HG03108 (cell line): ENCODE results near the gene LGR4.
A peak's percentile ranks its signal among the peaks of the same experiment; 100 is the strongest.
"Not testable (repeated sequence)": the region's sequence is repeated elsewhere in the genome, so short reads cannot be mapped to it uniquely, and the experiment has no call there.

Experiments used
- ATAC-seq: cut with Tn5 transposase; IDR thresholded peaks from one replicate; pipeline ENCODE4 v1.9.1; 2021; ENCODE audit warnings: moderate library complexity; ENCODE audit not compliant: unreplicated experiment

The LGR4 gene, protein sequence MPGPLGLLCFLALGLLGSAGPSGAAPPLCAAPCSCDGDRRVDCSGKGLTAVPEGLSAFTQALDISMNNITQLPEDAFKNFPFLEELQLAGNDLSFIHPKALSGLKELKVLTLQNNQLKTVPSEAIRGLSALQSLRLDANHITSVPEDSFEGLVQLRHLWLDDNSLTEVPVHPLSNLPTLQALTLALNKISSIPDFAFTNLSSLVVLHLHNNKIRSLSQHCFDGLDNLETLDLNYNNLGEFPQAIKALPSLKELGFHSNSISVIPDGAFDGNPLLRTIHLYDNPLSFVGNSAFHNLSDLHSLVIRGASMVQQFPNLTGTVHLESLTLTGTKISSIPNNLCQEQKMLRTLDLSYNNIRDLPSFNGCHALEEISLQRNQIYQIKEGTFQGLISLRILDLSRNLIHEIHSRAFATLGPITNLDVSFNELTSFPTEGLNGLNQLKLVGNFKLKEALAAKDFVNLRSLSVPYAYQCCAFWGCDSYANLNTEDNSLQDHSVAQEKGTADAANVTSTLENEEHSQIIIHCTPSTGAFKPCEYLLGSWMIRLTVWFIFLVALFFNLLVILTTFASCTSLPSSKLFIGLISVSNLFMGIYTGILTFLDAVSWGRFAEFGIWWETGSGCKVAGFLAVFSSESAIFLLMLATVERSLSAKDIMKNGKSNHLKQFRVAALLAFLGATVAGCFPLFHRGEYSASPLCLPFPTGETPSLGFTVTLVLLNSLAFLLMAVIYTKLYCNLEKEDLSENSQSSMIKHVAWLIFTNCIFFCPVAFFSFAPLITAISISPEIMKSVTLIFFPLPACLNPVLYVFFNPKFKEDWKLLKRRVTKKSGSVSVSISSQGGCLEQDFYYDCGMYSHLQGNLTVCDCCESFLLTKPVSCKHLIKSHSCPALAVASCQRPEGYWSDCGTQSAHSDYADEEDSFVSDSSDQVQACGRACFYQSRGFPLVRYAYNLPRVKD

DNA sequence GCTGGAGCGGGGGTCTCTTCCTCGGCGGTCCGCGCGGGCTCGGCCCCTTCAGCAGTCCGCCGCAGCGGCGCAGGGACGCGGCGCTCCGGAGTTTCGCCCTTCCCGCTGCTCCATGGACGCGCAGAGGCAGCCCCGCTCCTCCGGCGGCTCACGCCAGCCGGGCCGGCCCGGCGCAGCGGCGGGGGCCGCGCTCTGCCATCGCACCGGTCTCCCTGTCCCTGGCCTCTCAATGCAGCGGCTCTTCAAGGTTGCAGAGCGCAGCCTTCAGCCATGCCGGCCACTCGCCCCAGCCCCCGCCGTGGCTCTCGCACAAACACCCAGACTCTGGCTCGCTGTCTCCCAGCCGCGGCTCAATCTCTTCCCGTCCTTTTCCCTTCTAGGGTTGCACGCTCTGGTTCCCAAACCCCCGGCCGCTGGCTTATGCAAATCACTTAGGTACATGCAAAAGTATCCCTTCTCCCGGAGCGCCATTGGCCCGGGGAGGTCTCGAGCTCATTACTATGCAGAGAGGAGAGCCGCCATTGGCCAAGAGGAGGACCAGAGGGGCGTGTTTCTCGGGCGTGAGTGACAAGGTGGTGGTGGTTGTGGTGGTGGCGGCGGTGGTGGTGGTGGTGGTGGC lies at the start of gene LGR4:
LGR4 (minus strand) TSS at position 393 of the 619 bp plus-strand sequence. CDS start 488 bp downstream, outside the sequence.
- ATAC-seq = peak; percentile 61

GRCh38 chr11:27520226-27520625 lies 47.6 kb upstream of the LGR4 start:
- no peak for ATAC-seq

DNA sequence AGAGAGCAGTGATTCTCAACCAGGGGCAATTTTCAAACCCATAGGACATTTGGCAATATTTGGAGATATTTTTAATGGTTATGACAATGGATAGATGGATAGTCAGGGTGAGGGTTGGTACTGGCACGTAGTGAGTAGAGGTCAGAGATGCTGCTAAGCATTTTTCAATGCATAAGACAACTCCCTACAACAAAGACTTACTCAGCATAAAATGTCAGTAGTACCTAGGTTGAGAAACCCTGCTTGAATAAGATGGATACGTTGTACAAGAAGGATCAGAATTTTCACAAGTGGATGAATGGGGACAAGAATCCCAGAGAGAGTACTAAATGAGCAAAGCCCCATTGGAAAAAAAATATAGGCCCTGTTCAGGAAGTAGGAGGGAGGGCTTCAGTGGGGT lies 45.9 kb upstream of the LGR4 start:
- ATAC-seq = no peak

GRCh38 chr11:27517490-27517889 lies 44.9 kb upstream of the LGR4 start:
- ATAC-seq = not testable (repeated sequence)

GRCh38 chr11:27514558-27514957 lies 42.0 kb upstream of the LGR4 start:
- no peak for ATAC-seq

DNA sequence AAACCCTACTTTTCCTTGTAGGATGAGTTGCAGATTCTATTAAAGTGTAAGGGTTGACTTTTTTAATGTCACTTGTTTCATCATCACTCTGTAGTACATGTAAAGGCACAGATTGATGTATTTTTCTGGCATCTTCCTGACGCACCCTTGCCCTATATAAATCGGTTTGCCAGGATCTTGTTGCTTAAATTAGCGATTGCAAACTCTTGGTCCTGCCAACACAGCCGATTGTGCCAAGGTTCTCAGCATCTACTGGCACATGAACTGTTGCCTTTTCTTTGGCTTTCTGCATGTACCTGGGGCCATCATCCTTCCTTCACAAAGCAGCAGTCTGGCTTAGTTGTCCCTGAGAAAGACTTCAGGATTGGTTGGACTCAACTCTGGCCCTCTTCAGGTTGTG lies 41.5 kb upstream of the LGR4 start:
- ATAC-seq = no peak

DNA sequence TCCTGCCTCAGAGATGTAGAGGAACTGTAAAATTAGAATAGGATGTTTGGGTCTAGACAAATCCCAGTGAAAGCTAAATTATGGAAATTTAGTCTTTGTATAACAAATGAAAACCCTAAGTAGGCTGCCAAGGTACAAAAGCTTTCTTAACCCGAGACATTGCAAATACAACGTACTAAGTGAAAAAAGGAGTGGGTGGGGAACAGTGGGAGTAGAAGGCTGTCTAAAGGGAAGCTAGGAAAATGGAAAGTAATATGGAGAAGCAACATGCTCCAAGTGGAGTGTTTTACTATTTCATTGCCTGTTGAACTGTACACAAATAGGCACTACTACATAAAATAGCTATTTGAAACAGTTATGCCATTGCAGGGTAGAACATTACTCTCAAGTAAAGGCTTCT lies 40.8 kb upstream of the LGR4 start:
- no peak for ATAC-seq

GRCh38 chr11:27512238-27512637 lies 39.6 kb upstream of the LGR4 start:
- ATAC-seq = no peak

DNA sequence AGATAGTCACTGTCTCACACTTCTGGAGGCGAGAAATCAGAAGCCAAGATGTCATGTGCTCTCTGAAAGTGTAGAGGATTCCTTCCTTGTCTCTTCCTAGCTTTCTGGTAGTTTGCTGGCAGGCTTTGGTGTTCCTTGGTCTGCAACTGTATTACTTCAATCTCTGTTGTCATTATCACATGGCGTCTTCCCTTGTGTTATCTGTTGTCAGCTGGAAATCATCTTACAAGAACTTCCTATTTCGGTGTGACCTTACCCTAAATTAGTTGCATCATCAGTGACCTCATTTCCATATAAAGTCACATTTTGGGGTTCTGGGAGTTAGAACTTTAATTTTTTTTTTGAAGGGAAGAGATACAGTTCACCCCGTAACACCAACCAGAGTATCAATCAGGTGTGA lies 37.3 kb upstream of the LGR4 start:
- ATAC-seq = no peak

DNA sequence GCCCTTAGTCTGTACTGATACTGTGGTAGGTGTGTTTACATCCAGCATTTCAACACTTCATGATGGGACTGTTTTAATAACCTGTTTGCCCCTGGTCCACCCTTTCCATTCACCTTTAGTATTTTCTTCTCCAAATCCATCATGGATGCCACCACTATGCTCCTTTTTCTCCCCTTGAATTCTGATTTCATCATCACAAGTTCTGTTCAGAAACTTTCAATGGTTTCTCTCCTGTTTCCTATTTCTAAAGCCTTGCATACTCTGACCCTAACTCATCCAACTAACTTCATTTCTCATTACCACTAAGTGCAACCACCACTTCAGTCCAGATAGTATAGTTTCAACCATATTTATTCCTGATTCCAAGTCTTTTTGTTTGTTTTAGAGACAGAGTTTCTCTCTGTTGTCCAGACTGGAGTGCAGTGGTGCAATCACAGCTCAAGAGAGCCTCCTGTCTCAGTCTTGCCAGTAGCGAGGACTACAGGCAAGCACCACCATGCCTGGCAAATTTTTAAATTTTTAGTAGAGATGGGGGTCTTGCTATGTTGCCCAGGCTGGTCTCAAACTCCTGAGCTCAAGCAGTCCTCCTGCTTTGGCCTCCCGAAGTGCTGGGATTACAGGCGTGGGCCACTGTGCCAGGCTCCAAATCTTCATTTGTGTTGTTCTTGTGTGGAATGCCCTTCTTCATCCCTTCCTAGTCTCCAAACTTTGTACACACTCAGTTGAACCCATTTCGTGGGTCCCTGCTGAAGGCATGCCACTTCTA lies 35.1 kb upstream of the LGR4 start:
- no peak for ATAC-seq

DNA sequence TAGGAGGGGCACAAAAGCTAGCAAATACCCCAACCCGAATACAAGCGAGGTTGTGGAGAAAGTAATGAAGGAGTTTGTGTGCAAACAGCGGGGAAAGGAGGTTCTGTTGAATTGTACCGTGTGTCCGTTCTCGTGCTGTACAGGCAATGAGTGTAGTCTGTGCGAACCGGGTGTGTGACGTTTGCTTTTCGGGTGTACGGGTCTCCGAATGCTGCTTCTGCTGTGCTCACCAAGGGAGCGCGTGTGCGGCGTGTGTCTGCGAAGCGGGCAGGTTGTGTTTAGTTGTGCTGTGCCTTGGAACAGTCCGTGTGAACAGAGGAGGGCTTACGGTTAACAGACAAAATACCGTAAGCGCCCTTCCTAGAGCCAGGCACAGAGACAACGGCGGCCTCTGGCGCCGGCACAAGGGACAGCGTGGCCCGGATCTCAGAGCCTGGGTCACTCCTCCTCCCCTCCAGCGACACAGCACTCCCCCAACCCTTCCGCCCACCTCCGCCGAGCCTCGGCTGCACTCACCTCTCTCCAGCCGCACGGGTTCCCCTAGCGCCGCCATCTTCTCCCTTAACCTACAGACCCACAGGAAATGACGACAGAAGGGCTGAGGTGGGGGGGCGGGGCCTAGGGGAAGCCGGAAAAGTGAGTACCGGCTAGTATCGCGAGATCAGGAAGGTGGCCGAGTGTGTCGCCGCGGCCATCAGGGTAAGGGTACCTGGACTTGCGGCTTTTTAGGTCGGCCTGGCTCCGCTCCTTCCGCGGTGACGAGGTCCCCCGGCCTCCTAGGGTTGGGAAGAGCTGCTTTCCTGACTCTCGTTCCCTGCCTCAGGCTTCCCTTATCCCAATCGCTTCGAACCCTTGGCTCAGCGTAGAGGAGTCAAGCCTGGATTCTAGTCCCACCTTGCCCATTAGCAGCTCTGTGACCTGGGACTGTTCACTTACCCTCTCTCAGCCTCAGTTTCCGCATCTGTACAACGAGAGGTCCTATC lies 33.9 kb upstream of the LGR4 start, which contains the start of gene LIN7C:
LIN7C (minus strand) TSS at position 570 of the 983 bp plus-strand sequence; CDS start at position 553, 17 bp downstream.
- peak; percentile 93 for ATAC-seq

DNA sequence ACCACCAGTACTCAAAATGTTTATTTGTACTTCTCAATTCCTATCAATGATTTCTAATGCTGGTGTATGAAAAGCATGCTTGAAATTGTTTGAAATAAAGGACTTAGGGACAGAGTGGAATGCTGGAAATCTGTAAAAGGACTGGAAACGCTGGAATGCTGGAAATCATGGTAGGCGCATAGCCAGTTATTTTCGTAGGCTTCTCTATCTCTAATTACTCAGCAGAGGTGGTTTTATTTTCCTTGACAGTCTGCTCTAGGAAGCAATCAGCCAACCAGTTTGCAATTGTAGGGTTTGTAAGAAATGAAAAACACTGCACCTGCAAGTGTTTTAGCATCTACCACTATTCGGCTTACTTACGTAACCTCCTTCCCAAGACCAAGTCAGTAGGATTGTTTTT lies 33.2 kb upstream of the LGR4 start:
- ATAC-seq = no peak

DNA sequence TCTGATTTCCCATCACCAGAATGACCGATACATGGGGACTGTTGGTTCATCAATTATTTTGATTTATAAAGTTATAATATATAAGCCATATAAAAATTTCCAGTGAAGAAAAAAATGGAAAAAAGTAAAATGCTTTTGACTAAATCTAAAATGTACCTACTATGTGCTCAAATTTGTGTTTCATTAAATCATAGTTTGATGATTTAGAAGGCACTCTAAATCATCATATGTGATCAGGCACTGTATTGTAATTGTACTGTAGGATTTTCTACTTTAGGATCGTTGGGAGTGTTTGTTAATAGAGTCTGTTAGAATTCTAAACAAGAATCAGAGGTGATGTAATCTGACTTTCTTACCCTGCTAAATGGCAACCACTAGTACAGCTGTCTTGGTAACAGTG lies 31.6 kb upstream of the LGR4 start:
- no peak for ATAC-seq

GRCh38 chr11:27501100-27501499 lies 28.5 kb upstream of the LGR4 start:
- no peak for ATAC-seq

GRCh38 chr11:27497911-27498310 lies 25.3 kb upstream of the LGR4 start:
- ATAC-seq = no peak

DNA sequence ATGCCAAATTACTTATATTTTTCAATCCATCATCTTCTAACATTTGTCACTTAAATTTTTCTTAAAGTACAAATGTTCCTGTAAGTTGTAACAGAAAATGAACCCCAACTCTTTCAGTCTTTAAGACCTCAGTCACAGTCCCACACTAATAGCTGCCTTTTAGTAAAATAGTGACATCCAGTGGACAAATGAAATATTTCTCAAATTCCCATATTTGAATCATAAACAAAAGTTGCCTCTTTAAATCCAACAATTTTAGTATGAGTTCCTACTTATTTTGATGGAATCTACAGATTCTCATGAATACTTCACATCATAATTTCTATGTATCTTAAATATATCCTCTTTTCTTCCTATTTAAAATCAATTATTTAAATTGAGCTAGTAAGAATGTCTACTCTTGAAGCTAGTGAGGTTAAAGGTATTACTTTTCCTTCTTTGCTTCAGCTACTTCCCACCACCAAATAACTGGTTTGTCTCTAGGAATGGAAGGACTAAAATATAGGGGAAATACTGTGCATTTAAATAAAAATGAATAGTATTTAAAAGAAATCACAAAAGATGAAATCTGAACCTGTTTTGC lies 24.8 kb upstream of the LGR4 start:
- ATAC-seq = peak; percentile 61

DNA sequence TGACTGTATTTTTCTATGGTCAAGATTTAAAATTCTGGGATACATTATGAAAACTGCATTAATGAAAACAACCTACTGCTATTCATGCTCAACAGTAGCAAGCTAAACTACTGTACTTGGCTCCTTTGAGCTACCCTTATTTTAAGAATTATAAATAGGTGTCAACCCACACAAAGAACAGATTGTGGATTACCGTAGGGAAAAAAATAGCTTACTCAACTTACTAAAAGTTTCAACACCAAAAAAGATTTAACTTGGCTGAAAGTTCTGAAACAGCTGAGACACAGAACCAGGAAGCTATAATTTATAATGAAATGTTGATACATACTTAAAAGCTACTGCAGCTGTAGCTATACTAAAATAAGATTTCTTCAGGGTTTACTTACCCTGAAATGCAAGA lies 23.9 kb upstream of the LGR4 start:
- no peak for ATAC-seq

DNA sequence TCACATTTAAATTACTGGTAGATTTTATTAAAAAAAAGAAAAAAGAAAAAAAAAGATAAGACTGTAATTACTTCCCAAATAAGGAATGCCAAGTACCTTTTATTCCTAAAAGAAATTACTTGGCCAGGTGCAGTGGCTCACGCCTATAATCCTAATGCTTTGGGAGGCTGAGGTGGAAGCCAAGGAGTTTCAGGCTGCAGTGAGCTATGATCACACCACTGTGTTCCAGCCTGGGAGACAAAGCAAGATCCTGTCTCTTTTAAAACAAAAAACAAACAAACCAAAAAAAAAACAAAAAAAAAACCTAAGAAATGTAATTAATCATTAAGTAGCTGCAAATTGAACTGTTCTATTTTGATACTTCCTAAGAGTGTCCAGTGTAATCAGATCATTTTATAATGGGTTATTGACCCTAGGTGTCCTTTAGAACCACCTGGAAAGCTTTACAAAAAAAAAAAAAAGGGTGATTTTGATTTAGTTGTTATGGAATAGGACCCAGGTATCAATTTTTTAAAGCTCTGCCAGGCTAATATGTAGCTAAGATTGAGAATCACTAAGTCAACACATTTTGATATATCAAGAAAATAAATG lies 23.2 kb upstream of the LGR4 start:
- no peak for ATAC-seq

DNA sequence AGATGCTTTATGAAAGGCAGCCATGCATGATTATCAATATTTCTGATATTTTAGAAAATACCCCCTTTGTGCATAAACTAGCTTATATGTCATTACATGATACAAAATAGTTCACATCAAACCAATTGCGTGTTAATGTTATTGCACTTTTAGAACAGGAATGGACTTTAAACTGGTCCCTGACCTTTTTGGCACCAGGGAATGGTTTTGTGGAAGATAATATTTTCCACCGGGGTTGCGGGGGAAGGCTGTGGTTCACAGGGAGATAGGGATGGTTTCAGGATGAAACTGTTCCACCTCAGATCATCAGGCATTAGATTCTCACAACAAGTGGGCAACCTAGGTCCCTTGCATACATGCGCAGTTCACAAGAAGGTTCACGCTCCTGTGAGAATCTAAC lies 16.5 kb upstream of the LGR4 start:
- ATAC-seq = no peak
